Kidney epithelial cell (primary cell): ENCODE results near the gene ZFAND3. TPM values are rescaled to one million over a fixed set of nuclear protein-coding genes. Genes with fewer than 3 reads are reported as not detected.

Source experiments
- DNase-seq: peaks from one replicate; pipeline ENCODE4 v3.0.0-alpha.2; 2010; ENCODE audit warnings: low read depth
- H3K27me3 ChIP-seq: 2 replicates; pipeline ENCODE4 v1.6.0; 2011; ENCODE audit warnings: low read length; ENCODE audit not compliant: control insufficient read depth, insufficient read depth
- H3K36me3 ChIP-seq: 2 replicates; pipeline ENCODE4 v1.5.1; 2011; ENCODE audit warnings: low read length; ENCODE audit not compliant: control insufficient read depth, insufficient read depth
- H3K4me3 ChIP-seq: 2 replicates; pipeline ENCODE4 v1.5.1; 2011; ENCODE audit warnings: low read depth, mild to moderate bottlenecking, control low read depth, low read length
- total RNA-seq: library from RNA; depleted of rRNA; stranded (reverse); fragments of >200 nt; gene quantifications from 2 replicates; pipeline ENCODE4 v1.2.3, GENCODE V29; 2015
- TF ChIP-seq, protein P1 (sequence below): IDR thresholded peaks from 2 replicates; pipeline ENCODE4 v1.5.1; 2011; ENCODE audit warnings: mild to moderate bottlenecking, moderate library complexity, low read length, control low read depth, inconsistent platforms; ENCODE audit not compliant: insufficient read depth, poor library complexity, severe bottlenecking

The ZFAND3 gene
- total RNA-seq, 1 donor from 2014 or later, result 49.4 TPM

DNA sequence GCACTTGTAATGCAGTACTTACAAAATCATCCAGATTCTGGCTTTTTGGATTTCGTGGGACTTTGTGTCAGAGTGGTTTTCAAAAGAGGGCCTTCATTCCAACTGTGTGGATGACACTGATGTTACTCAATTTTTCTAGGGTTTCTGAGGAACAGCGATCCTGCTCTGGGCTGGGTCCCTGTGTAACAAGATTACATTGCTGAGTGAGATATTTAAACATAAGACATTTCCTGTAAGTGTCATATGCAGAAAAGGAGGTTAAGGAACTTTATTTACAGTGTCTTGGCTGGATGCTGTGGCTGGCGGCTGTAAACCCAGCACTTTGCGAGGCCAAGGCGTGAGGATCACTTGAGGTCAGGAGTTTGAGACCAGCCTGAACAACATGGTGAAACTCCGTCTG, 6.7 kb downstream of the ZFAND3 start:
- Histone ChIP-seq H3K27me3 (no peaks in the 10 kb centered on the region), H3K4me3 (no peak overlapping the region), H3K36me3 (no peaks in the 10 kb centered on the region)
- TF ChIP-seq, protein P1, sequence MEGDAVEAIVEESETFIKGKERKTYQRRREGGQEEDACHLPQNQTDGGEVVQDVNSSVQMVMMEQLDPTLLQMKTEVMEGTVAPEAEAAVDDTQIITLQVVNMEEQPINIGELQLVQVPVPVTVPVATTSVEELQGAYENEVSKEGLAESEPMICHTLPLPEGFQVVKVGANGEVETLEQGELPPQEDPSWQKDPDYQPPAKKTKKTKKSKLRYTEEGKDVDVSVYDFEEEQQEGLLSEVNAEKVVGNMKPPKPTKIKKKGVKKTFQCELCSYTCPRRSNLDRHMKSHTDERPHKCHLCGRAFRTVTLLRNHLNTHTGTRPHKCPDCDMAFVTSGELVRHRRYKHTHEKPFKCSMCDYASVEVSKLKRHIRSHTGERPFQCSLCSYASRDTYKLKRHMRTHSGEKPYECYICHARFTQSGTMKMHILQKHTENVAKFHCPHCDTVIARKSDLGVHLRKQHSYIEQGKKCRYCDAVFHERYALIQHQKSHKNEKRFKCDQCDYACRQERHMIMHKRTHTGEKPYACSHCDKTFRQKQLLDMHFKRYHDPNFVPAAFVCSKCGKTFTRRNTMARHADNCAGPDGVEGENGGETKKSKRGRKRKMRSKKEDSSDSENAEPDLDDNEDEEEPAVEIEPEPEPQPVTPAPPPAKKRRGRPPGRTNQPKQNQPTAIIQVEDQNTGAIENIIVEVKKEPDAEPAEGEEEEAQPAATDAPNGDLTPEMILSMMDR, result no peak
- DNase-seq, result no peak

GRCh38 chr6:37826993-37827392, 7.5 kb downstream of the ZFAND3 start:
- TF ChIP-seq, protein P1, result no peak
- no peak overlapping the region for H3K4me3 ChIP-seq
- no peaks in the 10 kb centered on the region for H3K36me3 ChIP-seq
- H3K27me3 ChIP-seq, result no peaks in the 10 kb centered on the region
- no peak for DNase-seq

GRCh38 chr6:37827603-37828265, 8.2 kb downstream of the ZFAND3 start:
- no peak overlapping the region for H3K4me3 ChIP-seq
- TF ChIP-seq, protein P1, result no peak
- H3K27me3 ChIP-seq, result no peaks in the 10 kb centered on the region
- no peaks in the 10 kb centered on the region for H3K36me3 ChIP-seq
- DNase-seq, result no peak

DNA sequence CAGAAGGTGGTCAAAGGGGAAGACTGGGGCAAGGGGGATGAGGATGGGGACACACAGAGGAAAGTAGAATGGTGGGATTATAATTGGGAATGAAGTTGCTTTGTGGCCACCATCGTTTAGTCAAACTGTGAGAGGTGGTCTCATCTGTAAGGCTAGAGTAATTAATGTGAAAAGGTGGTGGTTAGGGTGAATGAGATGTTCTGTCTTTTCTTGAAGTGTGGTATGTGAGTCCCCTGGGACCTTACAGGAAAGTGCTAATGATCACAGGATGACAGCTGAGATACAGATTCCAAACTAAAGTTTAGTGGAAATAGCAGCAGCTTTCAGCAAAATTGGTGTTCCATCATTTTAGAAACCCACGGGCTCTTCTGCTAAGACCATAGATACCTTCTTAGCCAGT, 10.7 kb downstream of the ZFAND3 start:
- TF ChIP-seq, protein P1, result no peak
- Histone ChIP-seq H3K4me3 (no peak overlapping the region), H3K36me3 (no peaks in the 10 kb centered on the region), H3K27me3 (no peaks in the 10 kb centered on the region)
- DNase-seq, result no peak

DNA sequence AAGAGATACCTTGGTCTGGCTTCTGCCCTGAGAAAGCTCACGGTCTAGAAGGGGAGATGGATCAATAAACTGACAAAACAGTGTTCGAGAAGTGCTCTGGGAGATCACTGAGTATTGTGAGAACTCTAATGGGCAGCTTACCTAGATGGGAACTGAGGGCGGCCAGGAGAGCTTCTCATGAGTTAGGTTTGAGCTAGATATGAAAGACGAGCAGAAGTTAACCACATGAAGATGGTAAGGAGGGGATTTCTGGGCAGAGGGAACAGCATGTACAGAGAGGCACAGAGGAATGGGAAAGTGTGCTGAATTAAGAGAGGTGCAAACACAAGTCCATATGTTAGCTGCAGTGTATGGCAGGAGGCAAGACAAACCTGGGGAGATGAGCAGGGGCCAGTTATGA, 11.9 kb downstream of the ZFAND3 start:
- no peak for DNase-seq
- TF ChIP-seq, protein P1, result no peak
- H3K4me3 ChIP-seq, result no peak overlapping the region
- H3K36me3 ChIP-seq, result no peaks in the 10 kb centered on the region
- H3K27me3 ChIP-seq, result no peaks in the 10 kb centered on the region

DNA sequence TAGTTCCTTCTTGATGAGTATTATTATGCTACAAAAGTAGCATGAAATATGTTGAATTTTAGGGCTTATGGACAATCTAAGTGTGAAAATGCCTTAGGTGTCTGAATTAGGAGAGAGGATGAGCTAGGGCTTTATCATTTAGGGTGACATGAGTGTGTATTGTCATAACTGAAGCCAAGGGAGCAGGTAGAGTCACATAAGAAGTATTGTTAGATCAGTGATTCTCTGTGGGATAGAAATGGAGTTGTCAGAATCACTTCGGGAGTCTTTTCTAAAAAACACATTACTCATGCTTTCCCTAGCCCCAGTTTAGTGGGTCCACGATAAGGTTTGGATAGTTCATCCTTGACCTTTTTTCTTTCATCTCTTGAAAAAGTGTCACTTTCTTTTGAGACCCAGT, 16.4 kb downstream of the ZFAND3 start:
- TF ChIP-seq, protein P1, result no peak
- Histone ChIP-seq H3K4me3 (no peak overlapping the region), H3K27me3 (no peaks in the 10 kb centered on the region), H3K36me3 (no peaks in the 10 kb centered on the region)
- DNase-seq, result no peak
